GM12864 (cell line): ENCODE measurements around the gene NELL1.

Experiments used
- DNase-seq: peaks from one replicate; pipeline ENCODE4 v3.0.0-alpha.2; 2011; ENCODE audit warnings: low read depth
- H3K4me3 ChIP-seq: 2 replicates; pipeline ENCODE4 v1.5.1; 2011; ENCODE audit warnings: mild to moderate bottlenecking, low read depth, low read length, control low read depth
- CTCF ChIP-seq: IDR thresholded peaks from 2 replicates; pipeline ENCODE4 v1.5.1; 2011; ENCODE audit warnings: low read depth, mild to moderate bottlenecking, moderate library complexity, low read length, control low read depth, inconsistent platforms; ENCODE audit errors: missing control alignments

NELL1 gene

GRCh38 chr11:21485426-21485825 is 816.0 kb downstream of the NELL1 start:
- no peak for TF ChIP-seq CTCF
- no peak overlapping the region for H3K4me3 ChIP-seq
- DNase-seq: no peak

- no peak overlapping the region for H3K4me3 ChIP-seq
- DNase-seq: no peak
- no peak for TF ChIP-seq CTCF
Measured at GRCh38 chr11:21489416-21490115, 820.2 kb downstream of the NELL1 start.

GRCh38 chr11:21492931-21493330 is 823.5 kb downstream of the NELL1 start:
- no peak for DNase-seq
- TF ChIP-seq CTCF: no peak
- no peak overlapping the region for H3K4me3 ChIP-seq

DNA sequence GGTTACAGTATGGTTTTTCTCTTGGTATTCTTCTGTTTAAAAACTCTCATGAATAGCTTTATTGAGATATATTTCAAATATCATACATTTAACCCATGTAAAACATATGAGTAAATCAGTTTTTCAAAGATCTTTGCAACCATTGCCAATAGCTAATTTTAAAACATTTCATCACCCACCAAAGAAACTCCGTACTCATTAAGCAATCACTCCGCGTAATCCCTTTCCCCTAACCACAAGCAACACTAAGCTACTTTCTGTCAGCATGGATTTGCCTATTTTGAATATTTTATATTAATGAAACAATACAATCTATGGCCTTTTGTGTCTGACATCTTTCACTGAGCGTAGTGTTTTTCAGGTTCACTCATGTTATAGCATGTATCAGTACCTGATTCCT is 825.6 kb downstream of the NELL1 start:
- DNase-seq: no peak
- no peak overlapping the region for H3K4me3 ChIP-seq
- TF ChIP-seq CTCF: no peak

DNA sequence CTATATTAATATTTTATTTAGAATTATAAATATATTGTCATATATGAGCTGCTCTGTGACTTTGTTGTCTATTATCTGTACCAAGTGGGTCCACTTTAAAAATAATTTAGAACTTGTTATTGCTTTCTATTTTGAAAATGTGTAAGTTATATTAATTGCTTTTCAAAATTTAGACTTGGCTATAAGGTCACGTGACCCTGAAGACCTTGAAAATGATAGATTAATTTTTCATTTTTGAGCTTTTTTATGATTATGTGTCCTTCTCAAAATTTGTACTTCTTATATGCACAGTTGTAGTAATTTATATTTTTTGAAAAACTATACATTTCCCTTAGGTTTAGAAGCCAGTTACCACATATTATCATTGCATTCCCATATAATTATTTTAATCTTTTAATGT is 826.5 kb downstream of the NELL1 start:
- DNase-seq: no peak
- no peak for TF ChIP-seq CTCF
- H3K4me3 ChIP-seq: no peak overlapping the region

DNA sequence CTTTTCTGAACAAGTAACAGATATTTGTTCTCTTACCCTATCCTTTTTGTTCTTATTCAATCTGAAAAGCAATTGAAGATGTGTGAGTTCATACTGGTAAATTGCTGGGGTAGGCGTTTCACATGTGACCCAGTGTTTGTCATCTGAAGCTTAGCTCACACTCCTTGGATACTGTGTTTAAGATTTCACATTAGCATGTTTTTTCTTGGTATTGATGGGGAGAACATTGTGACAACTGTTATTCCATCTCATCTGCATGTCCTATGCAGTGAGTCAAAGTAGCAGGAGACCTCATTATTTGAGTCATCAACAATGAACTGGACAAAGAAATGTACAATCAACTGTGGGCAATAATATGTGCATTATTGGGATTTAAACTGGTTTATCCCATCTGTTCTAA is 831.9 kb downstream of the NELL1 start:
- no peak for TF ChIP-seq CTCF
- no peak for DNase-seq
- H3K4me3 ChIP-seq: no peak overlapping the region

GRCh38 chr11:21505070-21505469 is 835.7 kb downstream of the NELL1 start:
- DNase-seq: no peak
- H3K4me3 ChIP-seq: no peak overlapping the region
- TF ChIP-seq CTCF: no peak
